Suppressor macrophage treated with lipopolysaccharide for 4 hours (primary cell): ENCODE data around the gene RNASEH2A.

ENCODE experiments used
- DNase-seq: peaks from one replicate; pipeline ENCODE4 v3.0.0-alpha.2; 2020

RNASEH2A gene

GRCh38 chr19:12806242-12807081 lies at the start of gene RNASEH2A:
Gene RNASEH2A (plus strand): TSS chr19:12806584. CDS start chr19:12806674, 90 bp downstream.
- peak; percentile 94 for DNase-seq

- peak; percentile 86 for DNase-seq
Observed at GRCh38 chr19:12757544-12758274, 48.7 kb upstream of the RNASEH2A start.

- no peak for DNase-seq
Observed at GRCh38 chr19:12759686-12760085, 46.7 kb upstream of the RNASEH2A start.

GRCh38 chr19:12763100-12763499 lies 43.3 kb upstream of the RNASEH2A start:
- no peak for DNase-seq

GRCh38 chr19:12764698-12765097 lies 41.7 kb upstream of the RNASEH2A start:
- no peak for DNase-seq

GRCh38 chr19:12766051-12766521 lies 40.3 kb upstream of the RNASEH2A start:
- DNase-seq: peak; percentile 90

- DNase-seq: no peak
Observed at GRCh38 chr19:12767150-12767549, 39.2 kb upstream of the RNASEH2A start.

GRCh38 chr19:12767666-12768065 lies 38.7 kb upstream of the RNASEH2A start:
- DNase-seq: no peak

- no peak for DNase-seq
Observed at GRCh38 chr19:12769689-12770088, 36.7 kb upstream of the RNASEH2A start.

GRCh38 chr19:12770922-12771321 lies 35.5 kb upstream of the RNASEH2A start:
- no peak for DNase-seq

GRCh38 chr19:12772323-12772722 lies 34.1 kb upstream of the RNASEH2A start:
- DNase-seq: no peak

- no peak for DNase-seq
Observed at GRCh38 chr19:12773571-12773970, 32.8 kb upstream of the RNASEH2A start.

- DNase-seq: no peak
Observed at GRCh38 chr19:12774588-12775555, 31.5 kb upstream of the RNASEH2A start, which contains the start of gene HOOK2. Gene HOOK2 (minus strand): TSS chr19:12775552. CDS start chr19:12775449, 103 bp downstream.

GRCh38 chr19:12777217-12778016 lies 29.0 kb upstream of the RNASEH2A start:
- peak; percentile 92 for DNase-seq

GRCh38 chr19:12778017-12778904 lies 28.1 kb upstream of the RNASEH2A start:
- DNase-seq: peak; percentile 73

- no peak for DNase-seq
Observed at GRCh38 chr19:12778905-12779161, 27.6 kb upstream of the RNASEH2A start.

GRCh38 chr19:12779162-12779993 lies 27.0 kb upstream of the RNASEH2A start:
- DNase-seq: peak; percentile 72

GRCh38 chr19:12782174-12782423 lies 24.3 kb upstream of the RNASEH2A start:
- DNase-seq: no peak

- peak; percentile 92 for DNase-seq
Observed at GRCh38 chr19:12782424-12783290, 23.7 kb upstream of the RNASEH2A start.
